ENCODE measurements around the gene ZBTB20.

- TF ChIP-seq CTCF (IDR thresholded peaks at IDR 0.05; ENCODE audit: low read depth, low read length, poor library complexity, severe bottlenecking): no peak
- TF ChIP-seq EZH2phosphoT487 (IDR thresholded peaks at IDR 0.05; ENCODE audit: borderline replicate concordance, low read length): no peak
These were observed 172.7 kb downstream of the ZBTB20 start for GRCh38 chr3:114974387-114974786.
